ENCODE data around the gene DNAJB4. TPM values are rescaled to one million over a fixed set of nuclear protein-coding genes. Genes with fewer than 3 reads are reported as not detected.
"Not testable (repeated sequence)": the region's sequence is repeated elsewhere in the genome, so short reads cannot be mapped to it uniquely, and the experiment has no call there.

DNAJB4 gene
- total RNA-seq, 1 experiment from 2014 or later = 26.0 TPM

DNA sequence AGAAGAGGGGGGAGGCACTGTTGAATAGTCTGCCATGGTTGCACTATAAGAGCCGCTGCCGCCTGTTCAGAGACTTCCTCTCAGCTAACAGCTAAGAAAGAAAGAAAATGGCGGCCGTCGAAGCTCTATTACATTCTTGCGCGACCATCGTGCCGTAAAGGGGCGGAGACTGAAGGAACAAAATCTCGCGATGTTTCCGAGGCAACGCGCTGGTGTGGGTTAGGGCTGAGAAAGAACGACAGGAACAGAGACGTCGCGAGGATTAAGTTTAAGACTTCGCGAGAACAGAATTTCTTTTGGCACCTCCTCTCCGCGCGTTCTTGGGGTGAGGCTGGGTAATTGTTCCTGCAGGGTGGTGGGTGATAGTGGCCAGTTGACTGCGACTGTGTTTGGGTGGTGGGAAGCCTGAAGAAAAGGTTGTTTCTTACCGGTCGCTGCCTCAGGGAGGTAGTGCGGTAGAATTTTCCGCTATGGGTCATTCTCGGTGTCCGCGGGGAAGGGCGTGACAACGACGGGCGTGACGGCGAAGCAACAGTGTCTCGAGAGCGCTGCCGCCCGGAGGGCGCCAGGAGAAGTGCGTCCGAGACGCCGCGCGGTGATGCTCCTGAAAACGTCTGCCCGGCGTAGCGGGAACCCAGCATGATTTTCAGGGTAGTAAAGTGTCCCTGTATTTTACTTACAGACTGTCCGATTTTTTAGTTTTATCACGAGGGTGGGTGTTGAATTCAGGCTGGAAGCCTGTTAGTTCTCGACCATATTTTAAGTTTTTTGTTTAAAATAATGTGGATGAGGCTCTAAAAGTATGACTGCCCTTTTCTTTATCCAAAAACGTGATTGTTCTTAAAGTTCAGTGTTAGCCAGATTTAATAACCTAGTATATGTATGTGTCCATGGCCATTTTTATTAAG is 25.5 kb upstream of the DNAJB4 start, which contains the start of gene FUBP1 (continued):
- TF ChIP-seq JUND (IDR thresholded peaks at IDR 0.05) (no peak; the same call in 1 of the 2 replicates), TCF7L2 (IDR thresholded peaks at IDR 0.05; ENCODE audit: borderline replicate concordance, extremely low read depth, insufficient read depth, insufficient read length) (no peak), EGR1 (IDR thresholded peaks at IDR 0.05; ENCODE audit: low read depth) (no peak; the same call in 1 of the 2 replicates), ZNF274 (IDR thresholded peaks at IDR 0.05; ENCODE audit: low read depth, low read length) (no peak), YY1 (IDR thresholded peaks at IDR 0.05; ENCODE audit: extremely low read depth, insufficient replicate concordance, low read depth, low read length) (peak; percentile 95)

DNA sequence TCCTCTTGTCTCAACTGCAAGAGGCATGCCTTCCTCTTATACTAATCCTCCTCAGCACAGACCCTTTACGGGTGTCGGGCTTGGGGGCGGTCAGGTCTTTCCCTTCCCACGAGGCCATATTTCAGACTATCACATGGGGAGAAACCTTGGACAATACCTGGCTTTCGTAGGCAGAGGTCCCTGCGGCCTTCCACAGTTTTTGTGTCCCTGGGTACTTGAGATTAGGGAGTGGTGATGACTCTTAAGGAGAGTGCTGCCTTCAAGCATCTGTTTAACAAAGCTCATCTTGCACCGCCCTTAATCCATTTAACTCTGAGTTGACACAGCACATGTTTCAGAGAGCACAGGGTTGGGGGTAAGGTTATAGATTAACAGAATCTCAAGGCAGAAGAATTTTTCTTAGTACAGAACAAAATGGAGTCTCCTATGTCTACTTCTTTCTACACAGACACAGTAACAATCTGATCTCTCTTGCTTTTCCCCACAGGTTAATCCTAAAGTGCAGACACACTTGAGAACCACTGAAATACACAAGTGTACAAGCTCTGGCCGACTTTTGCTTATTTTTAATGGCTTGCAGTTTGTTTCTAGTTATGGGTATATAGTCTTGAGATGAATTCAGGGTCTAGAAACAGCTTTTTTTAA is 21.3 kb upstream of the DNAJB4 start:
- intact Hi-C loops (cut with micrococcal nuclease); H3K27me3 ChIP-seq (ENCODE audit: insufficient read depth, low read length); ATAC-seq; DNase-seq (ENCODE audit: low read depth, low spot score); RAD21 ChIA-PET (ENCODE audit: low non-redundant PET in 1 of 2, low total read pairs in 2 of 2, uncharacterized antibody in 2 of 2, unreplicated experiment in 2 of 2); H4K20me1 ChIP-seq (ENCODE audit: insufficient read depth); H3K9me2 ChIP-seq (ENCODE audit: insufficient read depth); H3K4me2 ChIP-seq (ENCODE audit: low read length); H3K9me3 ChIP-seq (ENCODE audit: control insufficient read depth in 1 of 2, insufficient read depth in 1 of 2, low read depth in 1 of 2, low read length in 2 of 2); CTCF ChIA-PET; H3K27ac ChIP-seq (ENCODE audit: low read depth, low read length); H2AFZ ChIP-seq (ENCODE audit: low read depth, low read length, poor library complexity, severe bottlenecking); BruUV-seq (replicated peaks); H3K9ac ChIP-seq (ENCODE audit: low read length); H3K36me3 ChIP-seq (ENCODE audit: control insufficient read depth in 1 of 2, insufficient read depth in 2 of 2, low read length in 2 of 2); H3K4me3 ChIP-seq (replicated peaks in 1 of 2; ENCODE audit: low read depth in 1 of 2, low read length in 2 of 2): not testable (repeated sequence)
- POLR2A ChIA-PET = interaction anchor here (1.5 to 2.7 kb wide), 2 partner anchors 21 to 118 kb away, joined by 3 to 8 read pairs; partner anchors contain the start of gene DNAJB4
- Histone ChIP-seq H3K79me2 (ENCODE audit: insufficient read depth, low read length) (peaks cover 90% of the 10 kb centered on the region), H3K4me1 (ENCODE audit: control insufficient read depth in 1 of 2, insufficient read depth in 2 of 2, low read length in 2 of 2) (peaks cover 5 to 13% of the 10 kb centered on the region in 2 experiments)

All from HCT116 (cell line).